Measurements from ENCODE around the gene ANAPC2.
A peak's percentile ranks its signal among the peaks of the same experiment; 100 is the strongest.

ANAPC2 gene

GRCh38 chr9:137176302-137177182 lies 11.8 kb downstream of the ANAPC2 start:
- Histone ChIP-seq H3K18ac (ENCODE audit: low read length) (no peak overlapping the region), H3K27me3 (ENCODE audit: insufficient read depth, low read length, poor library complexity) (no peaks in the 10 kb centered on the region)
- peak; percentile 55 for DNase-seq

GRCh38 chr9:137175345-137175961 lies 12.9 kb downstream of the ANAPC2 start:
- Histone ChIP-seq H4K5ac (ENCODE audit: low read length) (no peak overlapping the region), H3K9ac (ENCODE audit: low read length) (no peak overlapping the region), H3K4ac (ENCODE audit: low read depth, low read length) (no peak overlapping the region), H3K27me3 (ENCODE audit: insufficient read depth, low read length, poor library complexity) (peaks cover 2% of the 10 kb centered on the region), H3K23ac (ENCODE audit: low read length) (no peak overlapping the region), H2AK5ac (ENCODE audit: low read length) (no peak overlapping the region), H3K27ac (ENCODE audit: low read depth, low read length) (no peak overlapping the region), H3K4me3 (ENCODE audit: low read length) (no peak overlapping the region), H3K79me1 (ENCODE audit: low read length) (no peaks in the 10 kb centered on the region), H3K4me1 (ENCODE audit: control insufficient read depth, low read depth, low read length) (no peaks in the 10 kb centered on the region), H2BK15ac (replicated peaks; ENCODE audit: low read depth) (no peak overlapping the region), H3K18ac (ENCODE audit: low read length) (no peak overlapping the region), H3K36me3 (ENCODE audit: control insufficient read depth, insufficient read depth, low read length) (no peaks in the 10 kb centered on the region), H2BK5ac (ENCODE audit: low read length) (no peak overlapping the region), H3K56ac (ENCODE audit: low read length) (no peak overlapping the region), H2BK120ac (ENCODE audit: low read depth, low read length) (no peak overlapping the region), H3K4me2 (ENCODE audit: low read length) (no peak overlapping the region), H3K79me2 (ENCODE audit: control insufficient read depth, insufficient read depth, low read length) (no peaks in the 10 kb centered on the region), H4K8ac (ENCODE audit: low read depth, low read length) (no peak overlapping the region)
- DNase-seq, result no peak
- WGBS (ENCODE audit: extremely low coverage, insufficient coverage, low lambda C conversion rate), result no CpG with 5 or more reads among the region's 33 CpGs

More at GRCh38 chr9:137176302-137177182, 11.8 kb downstream of the ANAPC2 start:
- no peak overlapping the region for H3K56ac ChIP-seq (ENCODE audit: low read length)
- H3K79me2 ChIP-seq (ENCODE audit: control insufficient read depth, insufficient read depth, low read length), result no peaks in the 10 kb centered on the region
- no peak overlapping the region for H3K4me3 ChIP-seq (ENCODE audit: low read length)
- H3K4me1 ChIP-seq (ENCODE audit: control insufficient read depth, low read depth, low read length), result no peaks in the 10 kb centered on the region
- H2BK120ac ChIP-seq (ENCODE audit: low read depth, low read length), result no peak overlapping the region
- no peak overlapping the region for H3K4ac ChIP-seq (ENCODE audit: low read depth, low read length)
- H3K79me1 ChIP-seq (ENCODE audit: low read length), result no peaks in the 10 kb centered on the region
- H2BK15ac ChIP-seq (replicated peaks; ENCODE audit: low read depth), result no peak overlapping the region
- H3K23ac ChIP-seq (ENCODE audit: low read length), result no peak overlapping the region
- WGBS (ENCODE audit: extremely low coverage, insufficient coverage, low lambda C conversion rate), result no CpG with 5 or more reads among the region's 17 CpGs
- no peak overlapping the region for H4K8ac ChIP-seq (ENCODE audit: low read depth, low read length)
- H3K27ac ChIP-seq (ENCODE audit: low read depth, low read length), result no peak overlapping the region
- H2AK5ac ChIP-seq (ENCODE audit: low read length), result no peak overlapping the region
- no peaks in the 10 kb centered on the region for H3K36me3 ChIP-seq (ENCODE audit: control insufficient read depth, insufficient read depth, low read length)
- H4K5ac ChIP-seq (ENCODE audit: low read length), result no peak overlapping the region
- no peak overlapping the region for H3K4me2 ChIP-seq (ENCODE audit: low read length)
- no peak overlapping the region for H3K9ac ChIP-seq (ENCODE audit: low read length)
- no peak overlapping the region for H2BK5ac ChIP-seq (ENCODE audit: low read length)

GRCh38 chr9:137174722-137175293 lies 13.6 kb downstream of the ANAPC2 start:
- H3K27ac ChIP-seq (ENCODE audit: low read depth, low read length), result no peak overlapping the region
- no peaks in the 10 kb centered on the region for H3K36me3 ChIP-seq (ENCODE audit: control insufficient read depth, insufficient read depth, low read length)
- no peaks in the 10 kb centered on the region for H3K79me2 ChIP-seq (ENCODE audit: control insufficient read depth, insufficient read depth, low read length)
- peak; percentile 51 for DNase-seq
- peaks cover 6% of the 10 kb centered on the region for H3K27me3 ChIP-seq (ENCODE audit: insufficient read depth, low read length, poor library complexity)
- H3K79me1 ChIP-seq (ENCODE audit: low read length), result no peaks in the 10 kb centered on the region
- no peak overlapping the region for H4K8ac ChIP-seq (ENCODE audit: low read depth, low read length)
- H4K5ac ChIP-seq (ENCODE audit: low read length), result no peak overlapping the region
- no peak overlapping the region for H3K56ac ChIP-seq (ENCODE audit: low read length)
- no peaks in the 10 kb centered on the region for H3K4me1 ChIP-seq (ENCODE audit: control insufficient read depth, low read depth, low read length)
- no CpG with 5 or more reads among the region's 34 CpGs for WGBS (ENCODE audit: extremely low coverage, insufficient coverage, low lambda C conversion rate)
- H3K18ac ChIP-seq (ENCODE audit: low read length), result no peak overlapping the region
- no peak overlapping the region for H2BK15ac ChIP-seq (replicated peaks; ENCODE audit: low read depth)
- no peak overlapping the region for H3K4me3 ChIP-seq (ENCODE audit: low read length)
- H3K9ac ChIP-seq (ENCODE audit: low read length), result no peak overlapping the region
- H3K23ac ChIP-seq (ENCODE audit: low read length), result no peak overlapping the region
- no peak overlapping the region for H2BK120ac ChIP-seq (ENCODE audit: low read depth, low read length)
- no peak overlapping the region for H3K4ac ChIP-seq (ENCODE audit: low read depth, low read length)
- H2BK5ac ChIP-seq (ENCODE audit: low read length), result no peak overlapping the region
- H3K4me2 ChIP-seq (ENCODE audit: low read length), result no peak overlapping the region
- H2AK5ac ChIP-seq (ENCODE audit: low read length), result no peak overlapping the region

- Histone ChIP-seq H3K4me3 (ENCODE audit: low read length) (no peak overlapping the region), H2BK120ac (ENCODE audit: low read depth, low read length) (no peak overlapping the region), H4K8ac (ENCODE audit: low read depth, low read length) (no peak overlapping the region), H4K5ac (ENCODE audit: low read length) (no peak overlapping the region), H3K79me1 (ENCODE audit: low read length) (no peaks in the 10 kb centered on the region), H3K36me3 (ENCODE audit: control insufficient read depth, insufficient read depth, low read length) (no peaks in the 10 kb centered on the region), H3K18ac (ENCODE audit: low read length) (no peak overlapping the region), H2BK5ac (ENCODE audit: low read length) (no peak overlapping the region), H3K27me3 (ENCODE audit: insufficient read depth, low read length, poor library complexity) (peaks cover 11% of the 10 kb centered on the region), H3K79me2 (ENCODE audit: control insufficient read depth, insufficient read depth, low read length) (no peaks in the 10 kb centered on the region), H3K4me1 (ENCODE audit: control insufficient read depth, low read depth, low read length) (no peaks in the 10 kb centered on the region), H2AK5ac (ENCODE audit: low read length) (no peak overlapping the region), H3K27ac (ENCODE audit: low read depth, low read length) (no peak overlapping the region), H2BK15ac (replicated peaks; ENCODE audit: low read depth) (no peak overlapping the region), H3K56ac (ENCODE audit: low read length) (no peak overlapping the region), H3K9ac (ENCODE audit: low read length) (no peak overlapping the region), H3K23ac (ENCODE audit: low read length) (no peak overlapping the region), H3K4me2 (ENCODE audit: low read length) (no peak overlapping the region), H3K4ac (ENCODE audit: low read depth, low read length) (no peak overlapping the region)
- DNase-seq, result no peak
- WGBS (ENCODE audit: extremely low coverage, insufficient coverage, low lambda C conversion rate), result no CpG with 5 or more reads among the region's 45 CpGs
Observed at GRCh38 chr9:137173796-137174664, 14.3 kb downstream of the ANAPC2 start.

- no peaks in the 10 kb centered on the region for H3K79me2 ChIP-seq (ENCODE audit: control insufficient read depth, insufficient read depth, low read length)
- no peak overlapping the region for H3K4ac ChIP-seq (ENCODE audit: low read depth, low read length)
- H3K4me3 ChIP-seq (ENCODE audit: low read length), result no peak overlapping the region
- no peak overlapping the region for H4K5ac ChIP-seq (ENCODE audit: low read length)
- no peak overlapping the region for H3K27ac ChIP-seq (ENCODE audit: low read depth, low read length)
- no peaks in the 10 kb centered on the region for H3K79me1 ChIP-seq (ENCODE audit: low read length)
- H2BK120ac ChIP-seq (ENCODE audit: low read depth, low read length), result no peak overlapping the region
- H3K4me2 ChIP-seq (ENCODE audit: low read length), result no peak overlapping the region
- H3K18ac ChIP-seq (ENCODE audit: low read length), result no peak overlapping the region
- no peak overlapping the region for H3K56ac ChIP-seq (ENCODE audit: low read length)
- no peak overlapping the region for H2BK5ac ChIP-seq (ENCODE audit: low read length)
- H2BK15ac ChIP-seq (replicated peaks; ENCODE audit: low read depth), result no peak overlapping the region
- no peak for DNase-seq
- no CpG with 5 or more reads among the region's 21 CpGs for WGBS (ENCODE audit: extremely low coverage, insufficient coverage, low lambda C conversion rate)
- no peak overlapping the region for H2AK5ac ChIP-seq (ENCODE audit: low read length)
- H3K27me3 ChIP-seq (ENCODE audit: insufficient read depth, low read length, poor library complexity), result peaks cover 16% of the 10 kb centered on the region
- H3K9ac ChIP-seq (ENCODE audit: low read length), result no peak overlapping the region
- no peak overlapping the region for H4K8ac ChIP-seq (ENCODE audit: low read depth, low read length)
- H3K36me3 ChIP-seq (ENCODE audit: control insufficient read depth, insufficient read depth, low read length), result no peaks in the 10 kb centered on the region
- no peaks in the 10 kb centered on the region for H3K4me1 ChIP-seq (ENCODE audit: control insufficient read depth, low read depth, low read length)
- H3K23ac ChIP-seq (ENCODE audit: low read length), result no peak overlapping the region
Observed at GRCh38 chr9:137172901-137173795, 15.2 kb downstream of the ANAPC2 start.
